Measurements from ENCODE around the gene ATF2. TPM values are rescaled to one million over a fixed set of nuclear protein-coding genes. Genes with fewer than 3 reads are reported as not detected.
"Not testable (repeated sequence)": the region's sequence is repeated elsewhere in the genome, so short reads cannot be mapped to it uniquely, and the experiment has no call there.

Gene ATF2
- total RNA-seq, 2 donors from 2014 or later: 35.9 to 56.4 TPM

- H3K27me3 ChIP-seq (replicated peaks; ENCODE audit: insufficient read depth): no peaks in the 10 kb centered on the region
- intact Hi-C loops (cut with DNase I): no loop called here
- no peaks in the 10 kb centered on the region for H3K4me1 ChIP-seq (replicated peaks)
- no peaks in the 10 kb centered on the region for H3K9me3 ChIP-seq
- TF ChIP-seq CTCF (IDR thresholded peaks at IDR 0.05) (peak; percentile 47 to 77 (median 72)), POLR2A (IDR thresholded peaks at IDR 0.05) (no peak)
- 61% methylated on average over 3 of the region's 3 CpGs for WGBS
- no peak overlapping the region for H3K27ac ChIP-seq
- no peaks in the 10 kb centered on the region for H3K36me3 ChIP-seq
- H3K4me3 ChIP-seq: no peak overlapping the region
- DNase-seq (ENCODE audit: low spot score): no peak
Observed at GRCh38 chr2:175111200-175111657, 56.8 kb downstream of the ATF2 start.

GRCh38 chr2:175108091-175108490 is 59.9 kb downstream of the ATF2 start:
- intact Hi-C loops (cut with DNase I); H3K9me3 ChIP-seq; H3K27ac ChIP-seq; H3K4me1 ChIP-seq (replicated peaks); H3K27me3 ChIP-seq (replicated peaks; ENCODE audit: insufficient read depth); H3K4me3 ChIP-seq; DNase-seq (ENCODE audit: low spot score); H3K36me3 ChIP-seq: not testable (repeated sequence)
- 97% methylated on average over 29 of the region's 39 CpGs for WGBS

GRCh38 chr2:175107146-175107545 is 60.9 kb downstream of the ATF2 start:
- Histone ChIP-seq H3K4me1 (replicated peaks) (no peaks in the 10 kb centered on the region), H3K9me3 (no peaks in the 10 kb centered on the region), H3K27ac (no peak overlapping the region), H3K36me3 (no peaks in the 10 kb centered on the region), H3K4me3 (no peak overlapping the region), H3K27me3 (replicated peaks; ENCODE audit: insufficient read depth) (no peaks in the 10 kb centered on the region)
- 89% methylated on average over 4 of the region's 4 CpGs for WGBS
- DNase-seq (ENCODE audit: low spot score): no peak
- intact Hi-C loops (cut with DNase I): no loop called here
- TF ChIP-seq POLR2AphosphoS5 (IDR thresholded peaks at IDR 0.05) (no peak), CTCF (IDR thresholded peaks at IDR 0.05) (no peak), POLR2A (IDR thresholded peaks at IDR 0.05) (no peak)

- Histone ChIP-seq H3K4me3 (no peak overlapping the region), H3K27me3 (replicated peaks; ENCODE audit: insufficient read depth) (no peaks in the 10 kb centered on the region), H3K36me3 (no peaks in the 10 kb centered on the region), H3K27ac (no peak overlapping the region), H3K9me3 (no peaks in the 10 kb centered on the region), H3K4me1 (replicated peaks) (no peaks in the 10 kb centered on the region)
- DNase-seq (ENCODE audit: low spot score): no peak
- 93% methylated on average over 1 of the region's 1 CpG for WGBS
- intact Hi-C loops (cut with DNase I): no loop called here
- TF ChIP-seq POLR2AphosphoS5 (IDR thresholded peaks at IDR 0.05) (no peak), CTCF (IDR thresholded peaks at IDR 0.05) (no peak)
Observed at GRCh38 chr2:175103191-175103590, 64.8 kb downstream of the ATF2 start.

- Histone ChIP-seq H3K27ac (no peak overlapping the region), H3K4me3 (no peak overlapping the region), H3K4me1 (replicated peaks) (no peaks in the 10 kb centered on the region), H3K27me3 (replicated peaks; ENCODE audit: insufficient read depth) (no peaks in the 10 kb centered on the region), H3K36me3 (no peaks in the 10 kb centered on the region), H3K9me3 (no peaks in the 10 kb centered on the region)
- no peak for DNase-seq (ENCODE audit: low spot score)
- no peak for TF ChIP-seq CTCF (IDR thresholded peaks at IDR 0.05)
- TF ChIP-seq POLR2AphosphoS5 (IDR thresholded peaks at IDR 0.05): no peak
- TF ChIP-seq POLR2A (IDR thresholded peaks at IDR 0.05): no peak
- intact Hi-C loops (cut with DNase I): no loop called here
Observed at GRCh38 chr2:175101514-175101913, 66.5 kb downstream of the ATF2 start.
